MCF 10A (cell line): ENCODE data around the gene ZNF550. TPM values are rescaled to one million over a fixed set of nuclear protein-coding genes. Genes with fewer than 3 reads are reported as not detected.
A peak's percentile ranks its signal among the peaks of the same experiment; 100 is the strongest.

Experiments used
- BruUV-seq: library from RNA; stranded (reverse); fragments of 400-500 nt; replicated peaks from 2 replicates; lab custom pipeline; 2021; lab: Mats Ljungman, UMichigan
- CTCF ChIA-PET: fragments of 300-600 bp; sonication (Branson Sonifier 250); formaldehyde crosslinking; extraction: SDS; loops from one replicate; lab custom pipeline; 2021; ENCODE audit warnings: antibody characterized with exemption, inconsistent platforms; lab: Yijun Ruan, JAX
- POLR2A ChIA-PET: fragments of 300-600, 350-650 bp; sonication (Branson Sonifier 250); formaldehyde crosslinking; extraction: SDS; loops from one replicate; lab custom pipeline; 2020; ENCODE audit warnings: antibody characterized with exemption, inconsistent platforms; lab: Yijun Ruan, JAX
- DNase-seq: peaks from one replicate; pipeline ENCODE4 v3.0.0-alpha.2; 2018; ENCODE audit not compliant: unreplicated experiment
- H3K27ac Mint-ChIP-seq: one replicate; pipeline ENCODE4 v1.8.0; 2022; ENCODE audit warnings: mild to moderate bottlenecking, low read depth, mixed read lengths; ENCODE audit not compliant: unreplicated experiment
- H3K27me3 Mint-ChIP-seq: one replicate; pipeline ENCODE4 v1.8.0; 2022; ENCODE audit warnings: mixed read lengths; ENCODE audit not compliant: insufficient read depth, unreplicated experiment
- H3K36me3 Mint-ChIP-seq: one replicate; pipeline ENCODE4 v1.8.0; 2022; ENCODE audit warnings: mild to moderate bottlenecking, moderate library complexity, mixed read lengths; ENCODE audit not compliant: insufficient read depth, unreplicated experiment
- H3K4me1 Mint-ChIP-seq: one replicate; pipeline ENCODE4 v1.8.0; 2022; ENCODE audit warnings: mixed read lengths; ENCODE audit not compliant: insufficient read depth, unreplicated experiment
- H3K4me3 Mint-ChIP-seq: one replicate; pipeline ENCODE4 v1.8.0; 2022; ENCODE audit warnings: mild to moderate bottlenecking, moderate library complexity, mixed read lengths; ENCODE audit not compliant: unreplicated experiment
- H3K9me3 Mint-ChIP-seq: one replicate; pipeline ENCODE4 v1.8.0; 2022; ENCODE audit warnings: mixed read lengths; ENCODE audit not compliant: unreplicated experiment
- intact Hi-C: fragments of 100-400 bp; cut with micrococcal nuclease; formaldehyde crosslinking; loops from 2 replicates; pipeline ENCODE4 v1.14.1; 2022
- total RNA-seq: library from RNA; stranded (reverse); gene quantifications from 2 replicates; pipeline ENCODE4 v1.2.3, GENCODE V29; 2022
- TF ChIP-seq, protein P1 (sequence below): fragments of 200-600 bp; IDR thresholded peaks from one replicate; pipeline ENCODE4 v1.8.0; 2022; ENCODE audit warnings: antibody characterized with exemption, mild to moderate bottlenecking; ENCODE audit not compliant: unreplicated experiment

The ZNF550 gene
- total RNA-seq, 1 experiment from 2014 or later = 14.3 TPM

DNA sequence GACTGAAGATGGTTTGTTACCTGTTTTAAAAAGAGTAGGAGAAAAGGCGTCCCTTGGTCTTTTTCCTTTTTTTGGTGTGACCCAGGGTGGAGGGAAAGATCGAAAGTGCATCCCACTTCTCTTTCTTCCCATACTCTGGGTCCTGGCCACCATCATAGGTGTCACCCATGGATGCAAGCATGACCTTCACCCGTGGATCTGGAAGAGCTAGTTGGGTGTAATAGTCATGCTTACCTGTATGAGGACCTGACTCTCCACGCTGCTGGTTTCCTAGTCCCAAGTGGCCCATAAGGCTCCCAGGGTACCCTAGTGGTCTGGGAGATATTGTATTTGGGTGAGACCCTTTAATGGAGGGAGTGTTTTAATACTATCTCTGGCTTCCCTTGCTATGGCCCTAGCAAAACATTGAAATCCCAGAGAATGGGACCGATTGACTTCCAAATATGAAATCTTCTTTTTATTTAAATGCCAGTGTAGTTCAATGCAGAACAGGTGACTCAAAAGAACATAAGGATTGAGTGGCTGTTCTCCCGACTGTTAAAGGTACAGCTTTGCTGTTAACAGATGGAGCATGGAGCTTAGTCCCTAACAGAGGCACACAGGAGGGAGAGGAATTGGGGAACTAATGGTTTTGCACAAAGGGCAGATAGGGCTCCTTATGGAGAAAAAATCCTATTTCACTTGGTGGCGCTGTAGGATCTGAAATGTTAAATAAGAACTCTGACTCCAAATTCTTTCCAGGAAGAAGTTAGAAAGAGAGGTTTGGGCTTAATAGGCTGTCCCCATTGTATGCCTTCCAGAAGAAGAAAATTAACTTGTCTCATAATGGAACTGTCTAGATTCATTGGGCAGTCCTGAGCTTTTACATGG lies 7.0 kb upstream of the ZNF550 start:
- CTCF ChIA-PET = interaction anchor here (0.9 to 1.0 kb wide), 2 partner anchors 12 to 642 kb away, joined by 3 to 4 read pairs; partner anchors contain the start of gene ZNF416
- peak; percentile 50 for DNase-seq
- Mint-ChIP-seq H3K27me3 (no peaks in the 10 kb centered on the region), H3K36me3 (no peaks in the 10 kb centered on the region), H3K9me3 (peaks cover 51% of the 10 kb centered on the region), H3K4me3 (no peak overlapping the region), H3K27ac (no peak overlapping the region), H3K4me1 (no peaks in the 10 kb centered on the region)
- intact Hi-C loops = no loop called here
- POLR2A ChIA-PET = interaction anchor here (1.0 kb wide), 1 partner anchor 123 kb away, joined by 4 read pairs; no protein-coding TSS in a partner anchor
- BruUV-seq = no TSS peak
- TF ChIP-seq, protein P1, sequence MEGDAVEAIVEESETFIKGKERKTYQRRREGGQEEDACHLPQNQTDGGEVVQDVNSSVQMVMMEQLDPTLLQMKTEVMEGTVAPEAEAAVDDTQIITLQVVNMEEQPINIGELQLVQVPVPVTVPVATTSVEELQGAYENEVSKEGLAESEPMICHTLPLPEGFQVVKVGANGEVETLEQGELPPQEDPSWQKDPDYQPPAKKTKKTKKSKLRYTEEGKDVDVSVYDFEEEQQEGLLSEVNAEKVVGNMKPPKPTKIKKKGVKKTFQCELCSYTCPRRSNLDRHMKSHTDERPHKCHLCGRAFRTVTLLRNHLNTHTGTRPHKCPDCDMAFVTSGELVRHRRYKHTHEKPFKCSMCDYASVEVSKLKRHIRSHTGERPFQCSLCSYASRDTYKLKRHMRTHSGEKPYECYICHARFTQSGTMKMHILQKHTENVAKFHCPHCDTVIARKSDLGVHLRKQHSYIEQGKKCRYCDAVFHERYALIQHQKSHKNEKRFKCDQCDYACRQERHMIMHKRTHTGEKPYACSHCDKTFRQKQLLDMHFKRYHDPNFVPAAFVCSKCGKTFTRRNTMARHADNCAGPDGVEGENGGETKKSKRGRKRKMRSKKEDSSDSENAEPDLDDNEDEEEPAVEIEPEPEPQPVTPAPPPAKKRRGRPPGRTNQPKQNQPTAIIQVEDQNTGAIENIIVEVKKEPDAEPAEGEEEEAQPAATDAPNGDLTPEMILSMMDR = no peak

DNA sequence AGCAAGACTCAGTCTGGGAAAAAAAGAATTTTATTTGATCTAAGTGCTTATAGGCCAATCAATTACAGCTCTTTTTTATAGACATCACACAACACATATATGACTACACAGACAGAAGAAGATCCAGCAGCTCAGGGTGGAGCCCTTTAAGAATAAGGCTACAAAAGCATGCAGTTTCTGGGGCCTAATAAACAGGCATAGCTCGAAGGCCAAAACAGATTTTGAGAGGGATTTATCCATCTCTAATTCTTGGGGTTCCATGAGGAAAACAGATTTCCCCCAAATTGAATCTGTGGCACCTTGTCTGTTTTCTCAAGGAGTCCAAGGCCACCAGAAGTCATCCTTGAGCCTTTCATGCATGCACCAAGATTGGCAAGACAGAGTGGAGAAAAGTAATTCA lies 3.9 kb upstream of the ZNF550 start:
- intact Hi-C loops = no loop called here
- Mint-ChIP-seq H3K27me3 (no peaks in the 10 kb centered on the region), H3K9me3 (peaks cover 39% of the 10 kb centered on the region), H3K4me3 (no peak overlapping the region), H3K4me1 (peaks cover 11% of the 10 kb centered on the region), H3K36me3 (peaks cover 6% of the 10 kb centered on the region), H3K27ac (no peak overlapping the region)
- ChIA-PET CTCF (no interaction called here), POLR2A (no interaction called here)
- TF ChIP-seq, protein P1 = no peak
- DNase-seq = no peak
- no TSS peak for BruUV-seq

DNA sequence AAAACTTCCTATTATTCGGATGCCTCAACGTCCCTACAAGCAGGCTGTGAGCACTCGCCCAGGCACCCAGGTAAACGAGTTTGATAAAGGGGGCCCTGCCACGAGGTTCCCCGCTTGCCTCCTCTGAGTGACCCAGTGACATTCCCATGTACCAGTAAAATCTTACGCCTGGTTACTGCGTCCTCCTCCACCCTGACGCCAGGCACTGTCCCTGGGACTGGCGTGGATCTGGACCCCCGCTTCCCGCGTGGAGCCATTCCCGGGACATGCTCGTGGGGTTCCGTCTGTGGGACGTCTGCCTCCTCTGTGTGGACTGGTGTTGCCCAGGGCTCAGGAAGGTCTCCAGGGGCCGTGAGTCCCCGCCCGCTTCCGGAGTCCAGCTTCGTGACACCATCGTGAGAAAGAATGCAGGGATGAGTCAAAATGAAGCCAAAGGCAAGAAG lies 407 bp upstream of the ZNF550 start:
- CTCF ChIA-PET = no interaction called here
- POLR2A ChIA-PET = interaction anchor here (1.0 to 1.1 kb wide), 2 partner anchors 124 to 623 kb away, joined by 3 to 4 read pairs; partner anchors contain the start of genes ZNF274 and ZNF749
- TF ChIP-seq, protein P1 = no peak
- Mint-ChIP-seq H3K27ac (peak overlapping the region; percentile 93), H3K9me3 (peaks cover 27% of the 10 kb centered on the region), H3K36me3 (peaks cover 28% of the 10 kb centered on the region), H3K27me3 (no peaks in the 10 kb centered on the region), H3K4me3 (peak overlapping the region; percentile 92), H3K4me1 (peaks cover 20% of the 10 kb centered on the region)
- intact Hi-C loops = no loop called here
- DNase-seq = peak; percentile 38
- no TSS peak for BruUV-seq

DNA sequence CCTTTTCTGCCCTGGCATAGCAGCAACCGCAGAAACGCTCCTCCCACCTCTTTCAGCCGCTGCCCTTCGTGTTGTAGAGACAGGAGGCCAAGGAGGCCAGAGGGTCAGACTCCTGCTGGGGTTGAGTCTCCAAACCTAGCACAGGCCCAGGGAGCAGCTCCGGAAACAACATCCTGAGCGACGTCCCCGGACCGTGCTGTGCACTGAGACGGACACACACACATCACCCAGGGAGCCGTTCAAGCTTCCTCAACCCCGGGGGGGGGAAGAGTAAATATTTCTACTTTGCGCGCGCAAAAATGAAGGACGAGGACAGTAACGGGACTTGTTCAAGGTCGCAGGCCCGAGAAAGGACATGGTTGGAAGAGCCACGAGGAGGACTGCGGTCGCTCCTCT lies 657 bp downstream of the ZNF550 start:
- POLR2A ChIA-PET = interaction anchor here (0.5 to 1.3 kb wide), 6 partner anchors 19 to 261 kb away, joined by 3 to 4 read pairs (median 3); partner anchors contain the start of gene ZNF134
- H3K4me3 Mint-ChIP-seq = peak overlapping the region; percentile 92
- peaks cover 29% of the 10 kb centered on the region for H3K9me3 Mint-ChIP-seq
- BruUV-seq = no TSS peak
- DNase-seq = peak; percentile 42
- H3K4me1 Mint-ChIP-seq = peaks cover 20% of the 10 kb centered on the region
- CTCF ChIA-PET = interaction anchor here (0.9 kb wide), 1 partner anchor 153 kb away, joined by 5 read pairs; no protein-coding TSS in a partner anchor
- peak overlapping the region; percentile 93 for H3K27ac Mint-ChIP-seq
- H3K36me3 Mint-ChIP-seq = peaks cover 39% of the 10 kb centered on the region
- no peaks in the 10 kb centered on the region for H3K27me3 Mint-ChIP-seq
- TF ChIP-seq, protein P1 = no peak
- intact Hi-C loops = no loop called here
